Jurkat, Clone E6-1 (cell line): ENCODE results near the gene CDH11. TPM values are rescaled to one million over a fixed set of nuclear protein-coding genes. Genes with fewer than 3 reads are reported as not detected.

Experiments used
- DNase-seq: peaks from one replicate; pipeline ENCODE4 v3.0.0-alpha.2; 2011; ENCODE audit warnings: low read depth, low spot score
- H3K4me3 ChIP-seq: 2 replicates; pipeline ENCODE4 v1.5.1; 2011; ENCODE audit warnings: mild to moderate bottlenecking, low read length, control low read depth, moderate library complexity
- polyA plus RNA-seq: library from polyadenylated mRNA; unstranded; fragments of >200 nt; gene quantifications from one replicate; pipeline ENCODE4 v1.2.1, GENCODE V29; 2012; ENCODE audit warnings: missing spikeins; ENCODE audit not compliant: insufficient read length, insufficient read depth

The CDH11 gene, protein sequence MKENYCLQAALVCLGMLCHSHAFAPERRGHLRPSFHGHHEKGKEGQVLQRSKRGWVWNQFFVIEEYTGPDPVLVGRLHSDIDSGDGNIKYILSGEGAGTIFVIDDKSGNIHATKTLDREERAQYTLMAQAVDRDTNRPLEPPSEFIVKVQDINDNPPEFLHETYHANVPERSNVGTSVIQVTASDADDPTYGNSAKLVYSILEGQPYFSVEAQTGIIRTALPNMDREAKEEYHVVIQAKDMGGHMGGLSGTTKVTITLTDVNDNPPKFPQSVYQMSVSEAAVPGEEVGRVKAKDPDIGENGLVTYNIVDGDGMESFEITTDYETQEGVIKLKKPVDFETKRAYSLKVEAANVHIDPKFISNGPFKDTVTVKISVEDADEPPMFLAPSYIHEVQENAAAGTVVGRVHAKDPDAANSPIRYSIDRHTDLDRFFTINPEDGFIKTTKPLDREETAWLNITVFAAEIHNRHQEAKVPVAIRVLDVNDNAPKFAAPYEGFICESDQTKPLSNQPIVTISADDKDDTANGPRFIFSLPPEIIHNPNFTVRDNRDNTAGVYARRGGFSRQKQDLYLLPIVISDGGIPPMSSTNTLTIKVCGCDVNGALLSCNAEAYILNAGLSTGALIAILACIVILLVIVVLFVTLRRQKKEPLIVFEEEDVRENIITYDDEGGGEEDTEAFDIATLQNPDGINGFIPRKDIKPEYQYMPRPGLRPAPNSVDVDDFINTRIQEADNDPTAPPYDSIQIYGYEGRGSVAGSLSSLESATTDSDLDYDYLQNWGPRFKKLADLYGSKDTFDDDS
- polyA plus RNA-seq, result not detected

DNA sequence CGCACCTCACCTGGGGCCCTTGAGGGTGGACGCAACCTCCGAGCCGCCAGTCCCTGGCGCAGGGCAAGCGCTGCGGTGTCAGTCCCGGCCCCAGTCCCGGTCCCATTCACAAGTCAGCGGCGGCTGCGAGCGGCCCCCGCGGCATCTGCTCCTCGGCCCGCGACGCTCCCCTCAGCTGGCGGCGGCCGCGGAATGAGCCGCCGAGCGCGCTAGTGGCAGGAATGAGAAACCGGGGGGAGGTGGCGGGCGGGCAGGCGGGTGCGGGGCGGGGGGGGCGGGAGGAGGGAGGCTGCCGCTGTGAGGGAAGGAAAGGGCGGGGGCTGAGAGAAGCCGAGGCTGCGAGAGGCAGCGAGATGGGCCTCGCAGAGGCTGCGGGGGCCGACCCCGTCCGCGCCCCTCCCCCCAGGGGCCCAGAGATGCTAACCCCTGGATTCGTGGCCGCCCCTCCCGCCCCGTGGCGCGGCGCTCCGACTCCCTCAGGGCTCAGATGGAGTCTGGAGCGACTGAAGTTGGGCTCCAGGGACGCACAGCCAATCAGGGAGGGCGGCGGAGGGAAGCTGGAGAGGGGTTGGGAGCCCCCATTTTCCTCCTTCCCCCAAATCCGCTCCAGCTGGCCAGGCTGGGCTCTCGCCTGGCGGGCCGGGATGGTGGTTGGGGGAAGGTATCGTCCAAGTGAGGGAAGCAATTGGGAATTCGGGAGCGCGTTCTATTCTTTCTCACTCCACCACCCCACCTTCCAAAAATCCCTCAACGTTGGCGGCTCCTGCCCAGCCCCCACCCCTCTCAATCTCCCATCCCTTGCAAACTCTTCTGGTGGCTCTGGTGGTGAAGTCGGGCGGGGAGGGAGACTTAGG lies at the start of gene CDH11:
TSS of gene CDH11 (minus strand) at position 194 of the 854 bp plus-strand sequence. CDS start 117,194 bp downstream, outside the sequence.
- no peak within 1 kb of the TSS for H3K4me3 ChIP-seq
- no peak for DNase-seq

- DNase-seq, result no peak
- H3K4me3 ChIP-seq, result no peak overlapping the region
Observed at GRCh38 chr16:65154321-65154720, 32.5 kb upstream of the CDH11 start.

DNA sequence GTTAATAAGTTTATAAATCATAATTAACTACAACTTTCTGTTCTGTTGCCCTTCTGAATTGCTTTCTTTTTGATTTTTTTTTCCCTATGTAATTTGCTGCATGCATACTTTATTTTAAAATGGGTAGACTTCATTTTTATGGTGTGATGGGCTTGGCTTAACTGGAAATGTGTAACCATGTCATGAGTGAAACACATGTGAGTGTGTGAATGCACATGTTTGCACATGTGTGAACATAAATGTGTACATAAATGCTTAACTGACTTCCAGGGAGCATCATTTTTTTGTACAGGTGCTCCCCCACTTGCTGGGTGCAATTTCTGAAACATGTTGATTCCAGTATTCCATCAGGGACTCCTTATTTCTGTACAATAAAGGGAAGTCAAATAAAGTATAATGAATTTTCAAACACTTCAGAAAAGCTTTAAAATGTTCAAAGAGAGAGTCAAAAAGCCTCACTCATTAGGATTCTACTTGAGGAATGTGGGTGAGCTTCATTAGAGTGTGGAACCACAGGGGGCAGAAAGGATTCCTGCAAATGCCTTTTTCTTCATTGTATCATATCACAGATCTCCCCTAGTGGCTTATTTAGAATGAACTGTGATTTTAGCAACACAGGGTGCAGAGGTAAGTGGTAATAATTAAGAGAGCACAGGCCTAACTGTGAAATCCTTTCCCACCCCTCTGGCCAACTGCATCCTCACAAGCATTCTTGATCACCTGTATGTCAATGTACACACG lies 31.7 kb upstream of the CDH11 start:
- no peak for DNase-seq
- H3K4me3 ChIP-seq, result no peak overlapping the region

DNA sequence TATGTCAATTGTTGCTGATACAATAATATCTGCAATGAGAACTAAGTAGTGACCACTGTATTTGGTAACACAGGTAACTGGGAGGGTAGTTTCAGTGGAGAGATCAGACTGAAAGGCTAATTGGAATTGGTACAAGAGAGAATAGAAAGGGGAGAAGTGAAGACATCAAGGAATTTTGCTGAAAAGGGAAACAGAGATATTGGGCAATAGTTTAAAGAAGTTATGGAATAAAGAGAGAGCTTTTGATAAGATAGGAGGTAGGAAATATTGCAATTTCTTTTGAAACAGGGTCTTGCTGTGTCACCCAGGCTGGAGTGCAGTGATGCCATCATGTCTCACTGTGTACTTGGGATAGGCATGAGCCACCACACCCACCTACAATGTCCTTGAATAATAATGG lies 26.9 kb upstream of the CDH11 start:
- H3K4me3 ChIP-seq, result no peak overlapping the region
- DNase-seq, result no peak

DNA sequence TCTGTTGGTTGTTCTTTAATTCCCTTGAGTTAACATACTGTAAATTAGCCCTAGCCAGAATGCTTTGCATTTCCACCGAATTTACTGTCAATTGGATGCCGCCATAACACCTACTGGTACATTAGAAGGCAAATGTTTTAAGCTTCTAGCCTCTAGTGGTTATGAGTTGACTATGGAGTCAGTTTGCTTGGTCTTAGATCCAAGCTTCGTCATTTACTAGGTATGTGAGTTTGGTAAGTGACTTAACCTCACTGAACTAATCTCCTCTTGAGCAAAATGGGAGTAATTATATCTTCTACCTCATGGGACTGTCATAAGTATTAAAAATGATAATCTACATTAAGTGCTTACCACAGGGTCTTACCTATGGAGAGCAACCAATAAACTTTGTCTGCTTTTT lies 20.4 kb upstream of the CDH11 start:
- no peak for DNase-seq
- H3K4me3 ChIP-seq, result no peak overlapping the region

GRCh38 chr16:65136681-65137080 lies 14.8 kb upstream of the CDH11 start:
- H3K4me3 ChIP-seq, result no peak overlapping the region
- no peak for DNase-seq

- no peak overlapping the region for H3K4me3 ChIP-seq
- DNase-seq, result no peak
Observed at GRCh38 chr16:65126845-65127624, 5.2 kb upstream of the CDH11 start.

DNA sequence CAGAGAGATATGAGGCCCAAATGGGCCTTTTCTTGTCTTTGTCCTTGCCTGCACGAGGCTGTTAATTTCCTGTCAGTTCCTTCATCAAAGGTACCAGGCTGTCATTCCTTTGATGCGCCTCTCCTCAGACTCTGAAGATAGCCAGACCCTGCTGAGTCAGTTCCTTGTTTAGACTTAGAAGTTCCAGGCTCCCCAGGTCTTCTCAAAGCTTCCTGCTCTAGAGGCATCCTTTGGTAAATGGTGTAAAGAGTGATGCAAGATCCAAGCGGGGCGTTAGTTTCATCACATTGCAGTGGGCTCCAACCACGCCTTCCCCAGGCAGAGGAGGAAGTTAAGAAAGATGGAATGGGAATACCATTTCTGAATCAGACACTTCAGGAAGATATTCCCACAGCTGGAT lies 4.0 kb upstream of the CDH11 start:
- DNase-seq, result no peak
- H3K4me3 ChIP-seq, result no peak overlapping the region

- no peak overlapping the region for H3K4me3 ChIP-seq
- no peak for DNase-seq
Observed at GRCh38 chr16:65125322-65125721, 3.5 kb upstream of the CDH11 start.

- no peak overlapping the region for H3K4me3 ChIP-seq
- no peak for DNase-seq
Observed at GRCh38 chr16:65124596-65124995, 2.7 kb upstream of the CDH11 start.

- H3K4me3 ChIP-seq, result no peak overlapping the region
- no peak for DNase-seq
Observed at GRCh38 chr16:65124212-65124548, 2.3 kb upstream of the CDH11 start.

- no peak overlapping the region for H3K4me3 ChIP-seq
- no peak for DNase-seq
Observed at GRCh38 chr16:65123396-65124211, 1.7 kb upstream of the CDH11 start.

DNA sequence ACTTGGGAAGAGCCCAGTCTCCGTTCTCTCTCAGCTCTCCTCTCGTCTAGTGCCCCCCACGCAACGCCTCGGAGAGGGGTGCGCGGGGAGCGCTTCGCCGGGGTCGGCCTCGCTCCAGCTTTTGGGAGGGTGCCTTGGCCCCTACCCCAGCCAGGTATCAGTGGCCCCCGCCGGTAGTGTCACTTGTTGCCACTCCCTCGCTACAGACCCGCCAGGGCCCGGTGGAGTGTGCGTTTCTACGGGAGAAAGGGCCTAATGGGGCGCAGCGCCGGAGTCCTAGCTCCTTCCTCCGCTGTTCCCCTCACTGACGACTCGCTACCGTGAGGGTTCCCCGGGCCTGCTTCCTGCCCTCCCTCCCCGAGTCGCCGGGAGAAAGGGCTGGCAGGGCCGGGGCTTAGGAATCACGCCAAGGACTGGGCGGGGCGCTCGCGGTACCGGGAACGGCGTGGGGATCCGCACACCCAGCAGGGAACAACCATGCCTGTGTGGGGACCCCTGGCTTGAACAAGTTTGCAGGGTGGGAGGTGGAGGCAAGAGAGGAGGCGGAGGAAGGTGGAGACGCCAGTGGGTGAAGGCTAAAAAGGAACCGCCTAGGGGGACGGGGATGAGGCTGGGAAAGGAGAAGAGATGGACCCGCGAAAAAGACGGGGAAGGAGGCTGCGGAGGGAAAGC lies 997 bp upstream of the CDH11 start:
- DNase-seq, result no peak
- no peak overlapping the region for H3K4me3 ChIP-seq

DNA sequence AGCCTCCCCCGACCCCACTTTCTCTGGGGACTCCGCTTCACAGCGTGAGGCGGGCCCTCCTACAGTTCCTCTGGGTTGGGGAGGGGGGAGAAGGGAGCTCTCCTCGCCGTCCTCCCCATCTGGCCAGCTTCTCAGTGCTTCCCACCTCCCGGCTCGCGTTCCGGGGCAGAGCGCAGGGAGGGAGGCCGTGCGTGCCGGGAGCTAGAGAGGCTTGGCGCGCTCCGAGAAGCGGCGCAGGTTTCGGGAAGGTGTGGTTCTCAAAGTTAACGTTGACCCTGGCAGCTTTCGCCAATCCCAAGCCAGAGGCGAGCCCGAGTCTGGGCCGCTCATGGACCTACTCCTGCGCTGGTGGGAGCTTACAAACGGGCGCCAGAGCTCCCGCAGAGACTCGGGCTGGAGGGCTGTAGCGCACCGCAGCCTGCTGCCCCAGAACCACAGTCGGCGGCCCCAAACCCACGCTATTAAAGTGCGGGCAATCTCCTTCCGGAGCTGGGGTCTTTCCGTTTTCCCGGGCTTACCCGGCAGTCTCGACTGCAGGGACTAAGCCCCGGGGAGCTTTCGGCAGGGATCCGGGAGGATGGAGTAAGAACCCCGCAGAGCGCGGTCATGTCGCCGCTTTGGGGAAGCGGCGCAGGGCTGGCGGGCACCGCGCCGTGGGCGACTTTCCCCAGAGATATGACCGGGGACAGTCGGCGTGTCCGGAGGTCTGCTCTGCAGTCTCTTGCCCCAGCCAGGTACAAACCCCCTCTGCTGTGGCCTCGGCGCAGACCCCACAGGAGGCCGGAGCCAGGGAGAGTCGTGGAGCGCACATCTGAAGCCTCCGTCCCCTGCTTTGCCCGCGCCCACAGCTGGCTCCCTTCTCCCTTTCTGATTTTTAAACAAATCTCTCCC lies 787 bp downstream of the CDH11 start:
- DNase-seq, result no peak
- no peak overlapping the region for H3K4me3 ChIP-seq

DNA sequence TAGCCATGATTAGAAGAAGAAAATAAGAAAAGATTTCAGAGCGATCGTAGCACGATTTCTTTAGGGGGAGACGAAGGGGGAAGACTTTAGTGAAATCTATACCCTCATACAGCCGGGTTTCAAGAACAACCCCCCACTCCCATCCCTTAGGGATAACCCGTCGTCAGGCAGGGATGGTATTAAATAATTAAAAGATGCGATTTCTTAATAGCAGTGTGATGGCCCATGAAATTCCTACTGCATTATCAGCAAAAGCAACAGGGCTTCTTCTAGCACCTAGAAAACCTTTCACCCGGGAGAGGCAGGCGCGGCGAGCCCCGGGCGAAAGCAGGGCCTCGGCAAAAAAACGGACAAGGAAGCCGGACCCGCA lies 1.4 kb downstream of the CDH11 start:
- no peak overlapping the region for H3K4me3 ChIP-seq
- DNase-seq, result no peak

GRCh38 chr16:65119901-65120401 lies 1.9 kb downstream of the CDH11 start:
- H3K4me3 ChIP-seq, result no peak overlapping the region
- no peak for DNase-seq
